HuH-7.5 (cell line): ENCODE measurements around the gene KIAA0232.
A peak's percentile ranks its signal among the peaks of the same experiment; 100 is the strongest.

Experiments used
- DNase-seq: peaks from one replicate; pipeline ENCODE4 v3.0.0; 2011; ENCODE audit warnings: low spot score

Gene KIAA0232

GRCh38 chr4:6917461-6918271 lies 135.1 kb downstream of the KIAA0232 start:
- DNase-seq = peak; percentile 76

- no peak for DNase-seq
These were observed 135.8 kb downstream of the KIAA0232 start for GRCh38 chr4:6918338-6918737.

GRCh38 chr4:6920171-6920570 lies 137.6 kb downstream of the KIAA0232 start:
- DNase-seq = no peak

DNA sequence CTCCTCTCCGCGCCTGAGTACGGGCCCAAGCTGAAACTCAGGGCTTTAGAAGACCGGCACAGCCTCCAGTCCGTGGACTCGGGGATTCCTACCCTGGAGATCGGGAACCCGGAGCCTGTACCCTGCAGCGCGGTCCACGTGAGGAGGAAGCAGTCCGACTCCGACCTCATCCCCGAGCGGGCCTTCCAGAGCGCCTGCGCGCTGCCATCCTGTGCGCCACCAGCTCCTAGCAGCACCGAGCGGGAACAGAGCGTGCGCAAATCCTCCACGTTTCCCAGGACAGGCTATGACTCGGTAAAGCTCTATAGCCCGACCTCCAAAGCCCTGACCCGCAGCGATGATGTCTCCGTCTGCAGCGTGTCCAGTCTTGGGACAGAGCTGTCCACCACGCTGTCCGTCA lies 141.0 kb downstream of the KIAA0232 start:
- no peak for DNase-seq

DNA sequence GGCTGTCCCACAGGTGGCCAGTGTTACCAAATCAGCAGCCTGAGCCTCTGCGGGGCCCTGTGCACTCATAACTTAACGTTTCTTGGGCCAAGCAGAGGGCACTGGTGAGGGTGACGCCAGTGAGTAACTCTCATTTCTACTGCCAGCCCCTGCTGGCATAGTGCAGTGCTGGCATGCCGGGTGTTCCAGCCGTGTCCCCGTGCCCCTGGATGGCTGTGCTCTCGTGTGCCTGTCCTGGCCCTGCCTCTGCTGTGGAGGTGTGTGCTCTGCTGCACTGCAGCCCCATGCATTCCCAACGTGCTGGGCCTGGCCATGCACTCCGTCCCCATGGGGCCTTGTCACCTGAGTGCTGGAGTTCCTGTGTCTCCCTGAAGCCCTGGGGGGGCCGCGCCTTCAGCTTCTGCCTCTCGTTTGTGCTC lies 141.8 kb downstream of the KIAA0232 start:
- DNase-seq = no peak

GRCh38 chr4:6925357-6925836 lies 142.9 kb downstream of the KIAA0232 start:
- no peak for DNase-seq

- DNase-seq = no peak
These were observed 143.6 kb downstream of the KIAA0232 start for GRCh38 chr4:6926081-6926480.

DNA sequence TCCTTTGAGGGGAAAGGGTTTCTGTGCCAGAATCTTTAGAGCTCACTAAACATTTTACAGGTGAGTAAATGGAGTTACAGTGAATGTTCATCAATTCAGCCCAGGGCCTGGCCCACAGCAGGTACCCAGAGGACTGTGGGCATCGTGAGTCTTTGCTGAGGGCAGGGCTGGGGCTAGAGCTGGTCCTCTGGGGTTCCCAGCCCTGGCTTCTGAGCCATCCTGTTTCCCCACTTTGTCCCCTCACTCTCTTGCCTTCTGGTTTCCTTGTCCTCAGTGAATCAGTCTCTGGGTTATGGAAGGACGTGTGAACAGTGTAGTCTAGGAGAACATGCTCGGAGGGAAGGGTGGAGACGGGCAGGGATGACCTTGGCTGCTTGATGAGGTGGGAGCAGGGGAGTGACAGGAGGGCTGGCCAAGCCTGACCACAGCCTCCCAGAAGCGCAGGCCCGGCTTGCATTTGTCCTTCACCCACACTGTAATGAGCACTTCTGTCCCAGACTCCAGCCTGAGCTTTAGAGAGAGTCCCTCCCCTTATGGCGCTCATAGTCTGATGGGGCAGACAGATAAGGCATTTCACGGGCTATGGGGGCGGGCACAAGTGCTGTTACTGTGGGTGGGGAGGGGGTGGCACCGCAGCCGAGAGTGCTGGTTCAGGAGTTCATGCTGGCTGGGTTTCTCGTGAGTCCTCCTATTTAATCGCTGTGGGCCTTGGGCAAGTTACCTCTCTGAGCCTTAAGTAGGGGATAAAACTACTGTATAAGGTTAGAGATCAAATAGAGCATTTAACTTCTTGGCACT lies 144.4 kb downstream of the KIAA0232 start:
- DNase-seq = peak; percentile 73

- DNase-seq = no peak
These were observed 145.6 kb downstream of the KIAA0232 start for GRCh38 chr4:6928081-6928480.

DNA sequence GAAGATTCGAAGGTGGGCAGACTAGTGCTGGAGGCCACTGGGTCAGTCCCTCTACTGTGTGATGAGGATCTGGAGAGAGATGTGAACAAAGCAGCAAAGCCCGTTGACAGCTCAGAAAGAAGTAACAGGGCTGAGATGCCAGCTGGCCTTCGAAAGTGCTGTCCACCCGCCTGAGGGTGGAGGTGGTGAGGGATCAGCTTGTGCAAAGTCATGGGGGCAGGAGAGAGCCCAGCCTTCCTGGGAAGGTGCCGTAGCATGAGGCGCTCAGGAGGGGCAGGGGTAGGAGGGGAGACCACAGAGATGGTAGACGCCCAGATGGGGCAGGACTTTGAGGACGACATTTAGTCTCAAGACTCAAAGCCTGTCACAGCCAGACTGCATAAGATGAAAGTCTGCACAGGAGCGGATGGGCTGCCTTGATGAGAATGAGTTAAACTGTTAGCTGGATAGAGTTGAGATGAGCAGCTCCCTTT lies 146.8 kb downstream of the KIAA0232 start:
- no peak for DNase-seq

DNA sequence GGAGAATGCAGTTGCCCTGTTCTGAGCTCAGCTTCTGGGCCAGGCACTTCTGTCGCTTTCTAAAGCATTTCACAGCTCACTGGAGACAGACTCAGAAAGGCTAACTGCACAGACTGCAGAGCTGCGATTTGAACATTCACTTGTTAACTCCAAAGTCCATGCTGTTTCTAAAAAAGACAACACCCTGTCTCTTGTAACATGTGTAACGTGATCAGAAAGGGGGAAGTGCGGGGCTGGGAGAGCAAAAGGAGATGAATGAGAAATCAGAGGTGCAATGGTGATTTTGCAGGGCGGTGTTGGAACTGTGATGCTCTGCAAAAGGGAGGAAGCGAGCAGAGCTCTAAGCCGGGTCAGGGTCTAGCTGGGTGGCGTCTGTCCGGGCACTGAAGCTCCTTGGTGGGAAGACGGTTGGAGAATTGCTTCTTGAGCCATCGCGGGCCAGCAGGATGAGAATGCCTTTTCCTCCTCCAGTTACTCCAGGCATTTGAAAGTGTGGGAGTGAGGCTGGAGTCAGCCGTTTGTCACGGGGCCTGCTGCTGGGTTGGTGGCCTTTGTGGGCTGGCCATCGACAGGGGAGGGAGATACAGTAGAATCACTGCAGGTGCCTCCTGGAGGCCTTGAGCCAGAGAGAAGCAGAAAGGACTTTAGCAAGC lies 147.4 kb downstream of the KIAA0232 start:
- peak; percentile 61 for DNase-seq

DNA sequence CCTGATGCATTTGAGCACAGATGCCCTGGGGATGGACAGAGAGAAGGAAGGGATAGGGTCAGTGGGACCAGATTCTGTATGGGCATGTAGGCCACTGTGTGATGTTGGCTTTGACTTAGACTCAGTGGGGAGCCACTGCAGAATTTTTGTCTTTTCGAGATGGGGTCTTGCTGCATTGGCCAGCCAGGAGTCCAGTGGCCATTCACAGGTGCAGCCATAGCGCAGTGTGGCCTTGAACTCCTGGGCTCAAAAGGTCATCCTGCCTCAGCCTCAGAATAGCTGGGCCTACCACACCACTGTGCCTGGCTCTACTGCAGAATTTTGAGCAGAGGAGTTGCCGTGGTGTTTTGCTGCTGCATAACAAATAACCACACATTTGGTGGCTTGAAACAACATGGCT lies 149.9 kb downstream of the KIAA0232 start:
- no peak for DNase-seq

GRCh38 chr4:6932918-6933317 lies 150.4 kb downstream of the KIAA0232 start:
- DNase-seq = no peak
